Measurements from ENCODE around the gene C17orf67.
"Not testable (repeated sequence)": the region's sequence is repeated elsewhere in the genome, so short reads cannot be mapped to it uniquely, and the experiment has no call there.

C17orf67 gene

DNA sequence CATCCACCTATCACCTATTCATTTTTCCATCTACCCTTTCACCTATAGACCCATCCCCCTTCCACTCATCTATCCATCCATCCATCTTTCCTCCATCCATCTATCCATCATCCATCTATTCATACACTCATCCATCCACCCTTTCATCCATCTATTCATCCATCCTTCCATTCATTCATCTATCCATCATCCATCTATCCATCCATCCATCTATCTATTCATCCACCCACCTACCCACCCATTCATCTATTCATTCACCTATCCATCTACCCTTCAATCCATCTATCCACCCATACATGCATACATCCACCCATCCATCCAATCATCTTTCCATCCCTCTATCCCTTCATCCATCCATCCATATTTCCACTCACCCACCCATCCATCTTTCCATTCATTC, 63.3 kb downstream of the C17orf67 start:
- DNase-seq, result no peak

- no peak for DNase-seq
These were observed 68.3 kb downstream of the C17orf67 start for GRCh38 chr17:56765449-56765848.

GRCh38 chr17:56762988-56763387, 70.7 kb downstream of the C17orf67 start:
- DNase-seq, result no peak

- no peak for DNase-seq
These were observed 71.6 kb downstream of the C17orf67 start for GRCh38 chr17:56762144-56762543.

DNA sequence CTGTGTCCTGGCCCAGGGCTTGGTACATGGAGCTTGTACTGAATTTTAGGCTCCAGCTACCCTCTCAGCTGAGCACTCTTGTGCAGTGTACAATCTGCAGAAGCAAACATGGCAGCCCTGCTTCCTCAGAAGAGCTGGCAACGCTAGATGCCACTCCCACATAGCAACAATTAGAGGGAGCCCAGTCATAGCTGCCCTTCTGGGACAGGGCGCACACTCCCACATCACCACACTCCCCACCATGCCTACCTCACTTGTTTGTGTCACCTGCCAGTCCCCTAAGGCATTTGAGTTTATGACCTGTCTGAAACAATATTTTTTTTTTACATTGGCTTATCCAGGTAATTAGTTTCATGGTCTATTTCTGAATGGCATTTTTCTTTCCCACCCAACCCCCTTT, 72.3 kb downstream of the C17orf67 start:
- no peak for DNase-seq

- not testable (repeated sequence) for DNase-seq
These were observed 76.1 kb downstream of the C17orf67 start for GRCh38 chr17:56757611-56758010.

DNA sequence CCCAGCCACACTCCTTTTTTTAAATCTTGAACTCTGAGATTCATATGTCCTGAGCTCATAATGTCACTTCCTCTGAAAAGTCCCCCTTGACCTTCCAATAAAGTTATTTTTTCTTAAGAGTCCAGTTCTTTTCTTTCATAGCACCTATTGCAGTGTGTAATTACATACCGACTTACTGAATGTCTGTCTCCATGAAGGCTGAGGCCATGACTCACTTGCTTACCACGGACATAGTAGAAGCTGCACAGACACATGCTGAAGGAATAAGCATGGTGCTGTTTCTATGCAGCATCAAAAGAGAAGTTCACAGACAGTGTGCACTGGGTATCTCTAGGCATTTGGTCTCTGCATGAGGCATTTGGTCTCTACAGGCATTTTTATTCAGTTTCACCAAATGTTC, 77.2 kb downstream of the C17orf67 start:
- no peak for DNase-seq

- DNase-seq, result no peak
These were observed 78.4 kb downstream of the C17orf67 start for GRCh38 chr17:56755310-56755709.

GRCh38 chr17:56754523-56755208, 79.1 kb downstream of the C17orf67 start:
- no peak for DNase-seq

DNA sequence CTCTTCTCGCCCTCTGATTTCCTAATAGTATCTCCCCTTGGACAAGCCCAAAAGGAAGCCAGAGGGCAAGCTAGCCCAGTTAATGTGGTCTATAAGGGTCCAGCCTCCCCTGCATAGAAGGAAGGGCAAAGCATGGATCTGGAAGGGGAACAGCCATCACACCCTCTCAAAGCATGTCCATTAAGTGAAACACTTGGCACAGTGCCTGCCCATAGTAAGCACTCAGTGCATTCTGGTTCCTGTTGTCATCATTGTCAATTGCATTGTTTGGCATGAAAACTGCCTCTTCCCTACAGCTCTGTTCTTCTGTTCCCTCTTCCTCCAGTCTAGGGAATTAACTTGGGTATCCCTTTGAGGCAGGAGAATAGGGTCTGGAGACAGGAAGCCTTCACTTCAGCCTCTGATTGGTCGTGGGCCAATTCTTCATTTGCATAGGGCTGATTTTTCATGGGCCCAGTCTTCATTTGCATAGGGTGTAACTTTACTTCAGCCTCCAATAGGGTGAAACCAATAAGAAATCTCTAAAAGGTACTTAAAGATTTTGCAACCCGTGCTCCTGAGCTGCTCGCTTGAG, 81.4 kb downstream of the C17orf67 start:
- no peak for DNase-seq

GRCh38 chr17:56751145-56751738, 82.5 kb downstream of the C17orf67 start:
- DNase-seq, result no peak

GRCh38 chr17:56744721-56745120, 89.0 kb downstream of the C17orf67 start:
- no peak for DNase-seq

DNA sequence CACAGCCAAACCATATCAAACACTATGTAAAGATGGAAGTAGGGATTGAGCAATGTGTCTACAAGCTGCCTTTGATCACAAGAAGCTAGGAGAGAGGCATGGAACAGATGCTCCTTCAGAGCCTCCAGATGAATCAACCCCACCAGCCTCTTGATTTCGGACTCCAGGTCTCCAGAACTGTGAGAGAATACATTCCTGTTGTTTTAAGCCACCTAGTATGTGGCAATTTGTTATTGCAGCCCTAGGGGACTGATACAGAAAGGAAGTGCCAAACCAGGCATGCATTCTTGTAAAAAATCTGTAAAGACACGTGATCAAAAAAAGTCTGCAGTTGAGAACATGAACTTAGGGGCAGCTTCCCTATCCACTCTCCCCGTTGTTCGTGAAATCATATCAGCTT, 91.1 kb downstream of the C17orf67 start:
- DNase-seq, result no peak
